Gastroesophageal sphincter (tissue), 3 donors: ENCODE data around the gene SPON1.

Experiments used
- CTCF ChIP-seq, 4 experiments: fragments of 200-600 bp in 2 of 4; fragments of 450-650 bp in 2 of 4; sonication (generic) in 1 of 4; IDR thresholded peaks; one replicate each; pipeline ENCODE4 v1.5.1; 2017 to 2019; ENCODE audit warnings: antibody characterized with exemption in 4 of 4, mild to moderate bottlenecking in 2 of 4, moderate library complexity in 2 of 4
- EP300 ChIP-seq: sonication (generic); formaldehyde crosslinking; IDR thresholded peaks from one replicate; pipeline ENCODE4 v1.6.1; 2017; ENCODE audit warnings: antibody characterized with exemption, mild to moderate bottlenecking

GRCh38 chr11:14203321-14203720, 240.8 kb downstream of the SPON1 start:
- TF ChIP-seq CTCF (IDR thresholded peaks at IDR 0.05) (no peak), EP300 (no peak)
